IMR-90 (cell line): ENCODE data around the gene GDF10. TPM values are rescaled to one million over a fixed set of nuclear protein-coding genes. Genes with fewer than 3 reads are reported as not detected.

ENCODE experiments used
- ATAC-seq: fragments of 200-7000 bp; cut with Tn5 transposase; 2 replicates; pipeline ENCODE4 v1.9.1; 2020; ENCODE audit warnings: low read depth, mild to moderate bottlenecking, moderate library complexity
- BruUV-seq: library from RNA; stranded (reverse); fragments of 400-500 nt; replicated peaks from 2 replicates; lab custom pipeline; 2021; lab: Mats Ljungman, UMichigan
- CTCF ChIA-PET: fragments of 300-600 bp; formaldehyde crosslinking; extraction: SDS; loops from one replicate; lab custom pipeline; 2021; ENCODE audit warnings: antibody characterized with exemption; lab: Yijun Ruan, JAX
- POLR2A ChIA-PET: fragments of 300-600 bp; sonication (Branson Sonifier 250); formaldehyde crosslinking; loops from one replicate; lab custom pipeline; 2022; ENCODE audit warnings: antibody characterized with exemption; ENCODE audit not compliant: unreplicated experiment; lab: Charles Lee
- DNase-seq: peaks from one replicate; pipeline ENCODE4 v3.0.0; 2013
- H2AFZ ChIP-seq: replicated peaks from 2 replicates; pipeline ENCODE3; 2013; ENCODE audit warnings: low read length, mild to moderate bottlenecking; ENCODE audit not compliant: poor library complexity
- H2AK5ac ChIP-seq: 2 replicates; pipeline ENCODE4 v1.6.1; 2013; ENCODE audit warnings: low read depth, low read length, inconsistent platforms
- H2AK9ac ChIP-seq: replicated peaks from 2 replicates; pipeline ENCODE3; 2013; ENCODE audit warnings: mild to moderate bottlenecking, low read depth, low read length, moderate library complexity; ENCODE audit not compliant: poor library complexity
- H2BK120ac ChIP-seq: 2 replicates; pipeline ENCODE4 v1.6.1; 2013; ENCODE audit warnings: low read depth, low read length, inconsistent platforms
- H2BK15ac ChIP-seq: 3 replicates; pipeline ENCODE4 v1.6.1; 2013; ENCODE audit warnings: low read depth, low read length, inconsistent platforms
- H2BK20ac ChIP-seq: 2 replicates; pipeline ENCODE4 v1.6.1; 2013; ENCODE audit warnings: low read depth, mild to moderate bottlenecking, inconsistent platforms, low read length, moderate library complexity
- H2BK5ac ChIP-seq: 2 replicates; pipeline ENCODE4 v1.6.1; 2013; ENCODE audit warnings: mild to moderate bottlenecking, low read depth, low read length, inconsistent platforms; ENCODE audit not compliant: poor library complexity, severe bottlenecking
- H3K14ac ChIP-seq: replicated peaks from 2 replicates; pipeline ENCODE4 v1.6.1; 2013; ENCODE audit warnings: low read depth, low read length, inconsistent platforms
- H3K18ac ChIP-seq: 2 replicates; pipeline ENCODE4 v1.6.1; 2013; ENCODE audit warnings: low read depth, low read length, control low read depth
- H3K23ac ChIP-seq: 2 replicates; pipeline ENCODE4 v1.6.1; 2013; ENCODE audit warnings: low read depth, low read length, inconsistent platforms
- H3K27ac ChIP-seq: 2 replicates; pipeline ENCODE4 v1.5.1; 2013; ENCODE audit warnings: mild to moderate bottlenecking, control low read depth, low read length; ENCODE audit not compliant: insufficient read depth
- H3K27me3 ChIP-seq: 2 replicates; pipeline ENCODE4 v1.6.1; 2013; ENCODE audit warnings: low read length; ENCODE audit not compliant: control insufficient read depth, insufficient read depth
- H3K36me3 ChIP-seq: 2 replicates; pipeline ENCODE4 v1.6.1; 2013; ENCODE audit warnings: low read length, mixed read lengths; ENCODE audit not compliant: control insufficient read depth, insufficient read depth
- H3K4ac ChIP-seq: 2 replicates; pipeline ENCODE4 v1.6.1; 2013; ENCODE audit warnings: low read depth, low read length, inconsistent platforms
- H3K4me1 ChIP-seq: 2 replicates; pipeline ENCODE4 v1.6.1; 2013; ENCODE audit warnings: low read length, mixed read lengths; ENCODE audit not compliant: control insufficient read depth, insufficient read depth
- H3K4me2 ChIP-seq: 2 replicates; pipeline ENCODE4 v1.6.1; 2013; ENCODE audit warnings: low read depth, mild to moderate bottlenecking, control low read depth, low read length, moderate library complexity
- H3K4me3 ChIP-seq: 2 replicates; pipeline ENCODE4 v1.5.1; 2013; ENCODE audit warnings: low read depth, mild to moderate bottlenecking, control low read depth, low read length, moderate library complexity; ENCODE audit not compliant: insufficient read depth
- H3K56ac ChIP-seq: 2 replicates; pipeline ENCODE4 v1.6.1; 2013; ENCODE audit warnings: low read length, inconsistent platforms; ENCODE audit not compliant: insufficient read depth; ENCODE audit errors: extremely low read depth
- H3K79me1 ChIP-seq, 2 experiments: 2 replicates each; pipeline ENCODE4 v1.6.1; 2013; ENCODE audit warnings: low read length in 2 of 2, inconsistent platforms in 1 of 2, low read depth in 1 of 2
- H3K9ac ChIP-seq: 2 replicates; pipeline ENCODE4 v1.6.1; 2013; ENCODE audit warnings: low read depth, low read length, control low read depth
- H3K9me1 ChIP-seq: 2 replicates; pipeline ENCODE4 v1.6.1; 2013; ENCODE audit warnings: low read length, inconsistent platforms; ENCODE audit not compliant: insufficient read depth
- H3K9me3 ChIP-seq: 2 replicates; pipeline ENCODE4 v1.6.1; 2013; ENCODE audit warnings: low read length; ENCODE audit not compliant: control insufficient read depth, insufficient read depth
- H4K20me1 ChIP-seq: 2 replicates; pipeline ENCODE4 v1.6.1; 2013; ENCODE audit warnings: low read length, inconsistent platforms; ENCODE audit not compliant: insufficient read depth
- H4K5ac ChIP-seq: 2 replicates; pipeline ENCODE4 v1.6.1; 2013; ENCODE audit warnings: mild to moderate bottlenecking, low read depth, low read length, control low read depth
- H4K8ac ChIP-seq, 2 experiments: 2 replicates each; pipeline ENCODE4 v1.6.1; 2013; ENCODE audit warnings: low read depth in 2 of 2, low read length in 2 of 2, control low read depth in 1 of 2, inconsistent platforms in 1 of 2
- H4K91ac ChIP-seq: 2 replicates; pipeline ENCODE4 v1.6.1; 2013; ENCODE audit warnings: low read depth, low read length, inconsistent platforms; ENCODE audit not compliant: insufficient read depth
- BHLHE40 ChIP-seq: fragments of 150-350 bp; IDR thresholded peaks from 2 replicates; pipeline ENCODE4 v1.6.1; 2016; ENCODE audit warnings: mild to moderate bottlenecking, low read depth, low read length
- CEBPB ChIP-seq: IDR thresholded peaks from 2 replicates; pipeline ENCODE4 v1.6.1; 2012; ENCODE audit warnings: low read depth, low read length, improper control_type of control experiment
- FOS ChIP-seq: fragments of 150-350 bp; IDR thresholded peaks from 2 replicates; pipeline ENCODE4 v1.6.1; 2016; ENCODE audit warnings: low read depth, low read length
- MAZ ChIP-seq: IDR thresholded peaks from 2 replicates; pipeline ENCODE4 v1.6.1; 2012; ENCODE audit warnings: low read depth, mild to moderate bottlenecking, low read length, improper control_type of control experiment, moderate library complexity, borderline replicate concordance
- MXI1 ChIP-seq: IDR thresholded peaks from 2 replicates; pipeline ENCODE4 v1.6.1; 2012; ENCODE audit warnings: low read depth, mild to moderate bottlenecking, low read length, moderate library complexity, borderline replicate concordance
- NFE2L2 ChIP-seq: fragments of 150-350 bp; IDR thresholded peaks from 2 replicates; pipeline ENCODE4 v1.6.1; 2016; ENCODE audit warnings: low read depth, mild to moderate bottlenecking, low read length
- POLR2A ChIP-seq: IDR thresholded peaks from 2 replicates; pipeline ENCODE4 v1.6.1; 2012; ENCODE audit warnings: mild to moderate bottlenecking, low read depth, low read length
- RAD21 ChIP-seq: IDR thresholded peaks from 2 replicates; pipeline ENCODE4 v1.6.1; 2012; ENCODE audit warnings: low read length, improper control_type of control experiment
- RCOR1 ChIP-seq: IDR thresholded peaks from 2 replicates; pipeline ENCODE4 v1.6.1; 2012; ENCODE audit warnings: mild to moderate bottlenecking, low read length, improper control_type of control experiment; ENCODE audit not compliant: insufficient replicate concordance
- USF2 ChIP-seq: fragments of 150-350 bp; IDR thresholded peaks from 2 replicates; pipeline ENCODE4 v1.6.1; 2017; ENCODE audit warnings: mild to moderate bottlenecking, antibody characterized with exemption, low read length, low read depth
- WGBS, 2 experiments: methylation state at CpG; one replicate each; pipeline versions ENCODE4 v1.1.5 to v1.1.7; 2013; ENCODE audit warnings: missing lambda C conversion rate in 2 of 2; ENCODE audit not compliant: insufficient read length in 1 of 2; ENCODE audit errors: extremely low coverage in 2 of 2; 5-methylcytosine and 5-hydroxymethylcytosine counted together
- dilution Hi-C: fragments of 300-500 bp; cut with HindIII; formaldehyde crosslinking; loops from one replicate; pipeline ENCODE4 v1.14.3; 2018; ENCODE audit warnings: low sequenced_read_pairs; ENCODE audit not compliant: unreplicated experiment
- in situ Hi-C: fragments of 300-500 bp; cut with MboI; formaldehyde crosslinking; loops from 3 replicates; pipeline ENCODE4 v1.14.3; 2019; ENCODE audit warnings: low sequenced_read_pairs, inconsistent platforms, mixed read lengths
- intact Hi-C: fragments of 100-400 bp; cut with micrococcal nuclease; formaldehyde crosslinking; loops from 2 replicates; pipeline ENCODE4 v1.10.0; 2022
- polyA plus RNA-seq, 3 experiments: library from polyadenylated mRNA; depleted of rRNA; stranded (reverse); fragments of >200 nt; gene quantifications; 2 replicates each; pipeline ENCODE4 v1.2.3, GENCODE V29; 2012; ENCODE audit warnings: low replicate concordance in 1 of 3
- total RNA-seq: library from RNA; depleted of rRNA; stranded (reverse); fragments of >200 nt; gene quantifications from 2 replicates; pipeline ENCODE4 v1.2.3, GENCODE V29; 2012

GDF10 gene
- total and polyA plus RNA-seq, 2 of the 4 experiments (the other 2 are of a cell fraction): 0.34 TPM; not detected in 1

- in situ Hi-C loops (no loop called here), intact Hi-C loops (no loop called here), dilution Hi-C loops (no loop called here)
- BruUV-seq: no TSS peak
- Histone ChIP-seq H3K23ac (no peak overlapping the region), H2BK15ac (no peak overlapping the region), H2BK20ac (no peak overlapping the region), H4K8ac (no peak overlapping the region), H3K18ac (no peak overlapping the region), H3K9ac (no peak overlapping the region), H3K4me1 (no peaks in the 10 kb centered on the region), H3K79me1 (no peaks in the 10 kb centered on the region), H3K27me3 (peaks cover 19% of the 10 kb centered on the region), H2AFZ (no peak overlapping the region), H3K4me2 (no peak overlapping the region), H3K36me3 (no peaks in the 10 kb centered on the region), H2AK5ac (no peak overlapping the region), H2BK5ac (no peak overlapping the region), H4K20me1 (no peaks in the 10 kb centered on the region), H3K56ac (no peak overlapping the region), H2BK120ac (no peak overlapping the region), H3K4me3 (no peak overlapping the region), H3K9me1 (no peaks in the 10 kb centered on the region), H3K14ac (no peak overlapping the region), H4K5ac (no peak overlapping the region), H2AK9ac (no peak overlapping the region), H3K9me3 (no peaks in the 10 kb centered on the region), H4K91ac (no peak overlapping the region), H3K27ac (no peak overlapping the region), H3K4ac (no peak overlapping the region)
- WGBS, 2 experiments: 60% methylated on average over 1 of the region's 2 CpGs; no CpG with 5 or more reads in 1 of the 2 experiments
- ChIA-PET POLR2A (no interaction called here), CTCF (no interaction called here)
- TF ChIP-seq MXI1: no peak
- TF ChIP-seq POLR2A: no peak
- no peak for TF ChIP-seq NFE2L2
- no peak for TF ChIP-seq USF2
- TF ChIP-seq BHLHE40: no peak
- no peak for TF ChIP-seq RAD21
- no peak for TF ChIP-seq CEBPB
- no peak for TF ChIP-seq MAZ
- TF ChIP-seq FOS: no peak
- no peak for TF ChIP-seq RCOR1
- DNase-seq: no peak
- ATAC-seq: no peak
These were observed 23.9 kb upstream of the GDF10 start for GRCh38 chr10:47276071-47276470.
